IMR-90 (cell line): ENCODE results near the gene NDUFB10.

Experiments used
- BHLHE40 ChIP-seq: fragments of 150-350 bp; IDR thresholded peaks from 2 replicates; pipeline ENCODE4 v1.6.1; 2016; ENCODE audit warnings: mild to moderate bottlenecking, low read depth, low read length
- CEBPB ChIP-seq: IDR thresholded peaks from 2 replicates; pipeline ENCODE4 v1.6.1; 2012; ENCODE audit warnings: low read depth, low read length, improper control_type of control experiment
- MXI1 ChIP-seq: IDR thresholded peaks from 2 replicates; pipeline ENCODE4 v1.6.1; 2012; ENCODE audit warnings: low read depth, mild to moderate bottlenecking, low read length, moderate library complexity, borderline replicate concordance
- NFE2L2 ChIP-seq: fragments of 150-350 bp; IDR thresholded peaks from 2 replicates; pipeline ENCODE4 v1.6.1; 2016; ENCODE audit warnings: low read depth, mild to moderate bottlenecking, low read length
- POLR2A ChIP-seq: IDR thresholded peaks from 2 replicates; pipeline ENCODE4 v1.6.1; 2012; ENCODE audit warnings: mild to moderate bottlenecking, low read depth, low read length
- RFX5 ChIP-seq: IDR thresholded peaks from 2 replicates; pipeline ENCODE4 v1.8.0; 2012; ENCODE audit warnings: low read depth, mild to moderate bottlenecking, low read length, moderate library complexity
- SMC3 ChIP-seq: fragments of 150-350 bp; IDR thresholded peaks from 2 replicates; pipeline ENCODE4 v1.6.1; 2016; ENCODE audit warnings: low read depth, mild to moderate bottlenecking, antibody characterized with exemption, low read length, moderate library complexity
- TF ChIP-seq, protein P1 (sequence below): conservative IDR thresholded peaks from 2 replicates; pipeline ENCODE4 v1.5.1; 2012; ENCODE audit warnings: mild to moderate bottlenecking, low read depth, low read length, improper control_type of control experiment
- TF ChIP-seq, protein P2 (sequence below): fragments of 150-350 bp; IDR thresholded peaks from 2 replicates; pipeline ENCODE4 v1.6.1; 2017; ENCODE audit warnings: mild to moderate bottlenecking, antibody characterized with exemption, low read length, low read depth

DNA sequence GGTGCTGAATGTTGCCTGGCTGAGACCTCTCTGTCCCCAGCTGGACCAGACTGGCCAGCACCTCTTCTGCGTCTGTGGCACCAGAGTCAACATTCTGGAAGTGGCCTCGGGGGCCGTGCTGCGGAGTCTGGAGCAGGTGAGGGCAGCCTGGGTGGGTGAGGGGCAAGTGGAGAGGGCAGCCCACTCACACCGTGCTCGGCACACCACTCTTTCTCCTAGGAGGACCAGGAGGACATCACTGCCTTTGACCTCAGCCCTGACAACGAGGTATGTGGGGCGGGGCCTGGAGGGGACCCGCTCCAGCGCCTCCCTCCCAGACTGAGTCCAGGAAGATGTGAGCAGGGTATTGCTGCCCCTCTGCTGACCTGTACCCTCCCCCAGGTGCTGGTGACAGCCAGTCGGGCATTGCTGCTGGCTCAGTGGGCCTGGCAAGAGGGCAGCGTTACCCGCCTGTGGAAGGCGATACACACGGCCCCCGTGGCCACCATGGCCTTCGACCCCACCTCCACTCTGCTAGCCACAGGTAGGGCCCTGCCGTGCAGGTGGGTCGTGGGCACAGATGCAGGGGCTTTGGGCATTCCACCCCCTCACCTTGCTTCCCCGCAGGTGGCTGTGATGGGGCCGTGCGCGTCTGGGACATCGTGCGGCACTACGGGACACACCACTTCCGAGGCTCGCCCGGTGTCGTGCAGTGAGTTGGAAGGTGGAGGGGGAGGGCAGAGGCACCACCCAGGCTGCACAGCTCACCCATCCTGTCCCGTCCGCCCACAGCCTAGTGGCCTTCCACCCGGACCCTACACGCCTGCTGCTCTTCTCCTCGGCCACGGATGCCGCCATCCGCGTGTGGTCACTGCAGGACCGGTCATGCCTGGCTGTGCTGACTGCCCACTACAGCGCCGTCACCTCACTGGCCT is 15.1 kb downstream of the NDUFB10 start:
- TF ChIP-seq POLR2A = no peak
- TF ChIP-seq NFE2L2 = no peak
- no peak for TF ChIP-seq CEBPB
- TF ChIP-seq, protein P1, sequence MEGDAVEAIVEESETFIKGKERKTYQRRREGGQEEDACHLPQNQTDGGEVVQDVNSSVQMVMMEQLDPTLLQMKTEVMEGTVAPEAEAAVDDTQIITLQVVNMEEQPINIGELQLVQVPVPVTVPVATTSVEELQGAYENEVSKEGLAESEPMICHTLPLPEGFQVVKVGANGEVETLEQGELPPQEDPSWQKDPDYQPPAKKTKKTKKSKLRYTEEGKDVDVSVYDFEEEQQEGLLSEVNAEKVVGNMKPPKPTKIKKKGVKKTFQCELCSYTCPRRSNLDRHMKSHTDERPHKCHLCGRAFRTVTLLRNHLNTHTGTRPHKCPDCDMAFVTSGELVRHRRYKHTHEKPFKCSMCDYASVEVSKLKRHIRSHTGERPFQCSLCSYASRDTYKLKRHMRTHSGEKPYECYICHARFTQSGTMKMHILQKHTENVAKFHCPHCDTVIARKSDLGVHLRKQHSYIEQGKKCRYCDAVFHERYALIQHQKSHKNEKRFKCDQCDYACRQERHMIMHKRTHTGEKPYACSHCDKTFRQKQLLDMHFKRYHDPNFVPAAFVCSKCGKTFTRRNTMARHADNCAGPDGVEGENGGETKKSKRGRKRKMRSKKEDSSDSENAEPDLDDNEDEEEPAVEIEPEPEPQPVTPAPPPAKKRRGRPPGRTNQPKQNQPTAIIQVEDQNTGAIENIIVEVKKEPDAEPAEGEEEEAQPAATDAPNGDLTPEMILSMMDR = no peak
- no peak for TF ChIP-seq SMC3
- TF ChIP-seq, protein P2, sequence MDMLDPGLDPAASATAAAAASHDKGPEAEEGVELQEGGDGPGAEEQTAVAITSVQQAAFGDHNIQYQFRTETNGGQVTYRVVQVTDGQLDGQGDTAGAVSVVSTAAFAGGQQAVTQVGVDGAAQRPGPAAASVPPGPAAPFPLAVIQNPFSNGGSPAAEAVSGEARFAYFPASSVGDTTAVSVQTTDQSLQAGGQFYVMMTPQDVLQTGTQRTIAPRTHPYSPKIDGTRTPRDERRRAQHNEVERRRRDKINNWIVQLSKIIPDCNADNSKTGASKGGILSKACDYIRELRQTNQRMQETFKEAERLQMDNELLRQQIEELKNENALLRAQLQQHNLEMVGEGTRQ = no peak
- no peak for TF ChIP-seq BHLHE40
- no peak for TF ChIP-seq MXI1
- no peak for TF ChIP-seq RFX5
